GM12874 (cell line): Measurements from ENCODE around the gene MAPRE3.
A peak's percentile ranks its signal among the peaks of the same experiment; 100 is the strongest.

ENCODE experiments used
- CTCF ChIP-seq: IDR thresholded peaks from 2 replicates; pipeline ENCODE4 v1.5.1; 2011; ENCODE audit warnings: low read depth, mild to moderate bottlenecking, control low read depth, low read length, moderate library complexity; ENCODE audit not compliant: insufficient read depth

MAPRE3 gene

DNA sequence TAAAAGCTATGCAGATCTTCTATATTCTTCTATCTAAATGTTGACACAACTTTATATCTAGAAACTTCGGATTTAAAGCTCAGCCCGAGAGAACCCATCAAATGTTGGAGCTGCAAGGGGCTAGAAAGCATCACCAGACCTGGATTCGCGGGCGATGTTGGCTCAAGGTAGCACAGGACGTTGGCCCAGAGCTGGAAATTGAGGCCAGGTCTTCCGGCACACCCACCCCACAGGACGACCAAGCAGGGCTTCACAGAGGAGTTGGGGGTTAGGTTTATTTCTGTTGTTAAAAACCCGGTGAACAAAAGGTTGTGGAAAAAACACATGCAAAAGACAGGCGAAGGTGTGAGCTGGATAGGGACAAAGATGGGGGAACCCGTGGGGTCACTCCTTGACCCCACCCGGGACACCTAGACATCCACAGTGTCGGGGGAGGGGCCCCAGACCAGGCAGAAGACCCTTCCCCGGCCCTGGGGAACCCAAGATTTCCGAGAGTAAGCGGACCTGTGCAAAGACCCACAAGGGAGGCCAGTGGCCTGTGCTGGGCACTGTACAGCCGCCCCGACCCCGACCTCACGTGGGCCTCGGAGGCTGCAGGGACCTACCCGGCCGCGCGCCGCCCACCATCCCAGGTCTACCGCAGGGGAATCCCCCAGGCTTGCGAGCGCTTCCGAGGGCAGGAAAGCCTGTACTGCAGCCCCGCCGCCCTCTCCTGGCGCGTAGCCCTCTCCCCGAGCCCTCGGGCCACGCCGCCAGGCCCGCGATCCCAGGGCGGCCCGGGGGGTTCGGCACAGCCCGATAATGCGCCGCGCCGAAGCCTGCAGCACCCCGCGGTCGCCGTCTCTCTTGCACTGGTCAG, 79.2 kb downstream of the MAPRE3 start:
- TF ChIP-seq CTCF, result no peak

DNA sequence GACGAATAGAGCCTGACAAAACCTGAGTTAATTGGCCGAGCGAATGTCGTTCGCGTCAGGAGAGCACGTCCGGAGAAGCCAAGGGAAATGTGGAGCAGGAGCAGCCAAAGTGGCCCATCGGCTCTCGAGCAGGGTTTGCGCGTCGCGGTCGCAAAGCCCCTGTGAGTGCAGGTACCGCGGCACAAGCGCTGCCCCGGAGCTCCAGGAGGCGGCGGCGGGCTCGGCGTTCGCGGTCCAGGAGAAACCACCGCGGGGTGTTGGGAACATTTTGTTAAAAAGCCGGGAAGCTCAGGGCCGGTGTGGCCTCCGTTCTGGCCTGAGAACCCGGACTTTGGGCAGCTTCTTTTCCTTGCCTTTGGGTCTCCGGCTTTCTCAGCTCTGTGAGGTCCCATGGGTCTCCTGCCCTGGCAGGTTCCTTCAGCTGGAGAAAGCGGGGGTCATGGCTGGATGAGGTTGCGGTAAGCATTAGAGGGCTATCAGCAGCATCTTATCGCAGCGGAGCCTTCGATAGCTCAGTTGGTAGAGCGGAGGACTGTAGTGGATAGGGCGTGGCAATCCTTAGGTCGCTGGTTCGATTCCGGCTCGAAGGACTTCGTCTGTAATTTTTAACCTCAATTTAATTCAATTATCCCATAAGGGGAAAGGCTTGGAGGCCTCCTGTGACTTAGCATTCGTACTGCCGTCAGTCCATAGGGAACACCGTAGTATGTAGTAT, 80.0 kb downstream of the MAPRE3 start:
- peak; percentile 25 for TF ChIP-seq CTCF

- no peak for TF ChIP-seq CTCF
These were observed 80.8 kb downstream of the MAPRE3 start, which contains the start of gene AGBL5 for GRCh38 chr2:27050996-27051901. Gene AGBL5 (plus strand): TSS chr2:27051668. CDS start chr2:27052959, 1,291 bp downstream.

GRCh38 chr2:27051902-27052645, 81.6 kb downstream of the MAPRE3 start:
- TF ChIP-seq CTCF, result no peak

GRCh38 chr2:27053321-27053720, 82.9 kb downstream of the MAPRE3 start:
- no peak for TF ChIP-seq CTCF

DNA sequence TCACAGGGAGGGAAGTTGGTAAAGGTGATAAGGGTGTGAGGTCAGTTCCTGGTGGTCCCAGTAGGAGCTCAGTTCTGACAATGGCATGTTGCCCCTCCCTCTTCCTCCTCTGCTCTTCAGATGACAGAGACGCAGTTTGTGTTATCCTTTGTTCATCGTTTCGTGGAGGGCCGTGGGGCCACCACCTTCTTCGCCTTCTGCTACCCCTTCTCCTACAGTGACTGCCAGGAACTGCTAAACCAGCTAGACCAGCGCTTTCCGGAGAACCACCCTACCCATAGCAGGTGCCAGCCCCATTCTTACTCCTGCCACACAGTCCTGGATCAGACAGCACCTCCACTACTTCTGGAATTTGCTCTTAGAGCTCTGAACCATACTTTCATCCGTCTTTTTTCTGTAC, 83.3 kb downstream of the MAPRE3 start:
- TF ChIP-seq CTCF, result no peak
